NCI-H1105 treated with DMSO at 0.1 percent for 48 hours (cell line): Measurements from ENCODE around the gene ARHGAP4.

ENCODE experiments used
- DNase-seq: peaks from one replicate; lab custom pipeline; 2025; lab: John Stamatoyannopoulos, UW

The ARHGAP4 gene

GRCh38 chrX:153905481-153906095 is 20.5 kb downstream of the ARHGAP4 start:
- peak; percentile 13 for DNase-seq

- DNase-seq, result no peak
Measured at GRCh38 chrX:153903991-153904957, 21.8 kb downstream of the ARHGAP4 start, which contains the start of gene AVPR2. AVPR2 (plus strand) TSS chrX:153904673; CDS start chrX:153905146, 473 bp downstream.

- DNase-seq, result no peak
Measured at GRCh38 chrX:153903238-153903980, 22.7 kb downstream of the ARHGAP4 start.

GRCh38 chrX:153902385-153902784 is 23.7 kb downstream of the ARHGAP4 start:
- DNase-seq, result no peak

- DNase-seq, result no peak
Measured at GRCh38 chrX:153901753-153902140, 24.3 kb downstream of the ARHGAP4 start.

GRCh38 chrX:153900831-153901752 is 25.0 kb downstream of the ARHGAP4 start:
- peak; percentile 55 for DNase-seq

GRCh38 chrX:153897899-153898298 is 28.2 kb downstream of the ARHGAP4 start:
- no peak for DNase-seq

GRCh38 chrX:153889123-153889522 is 36.9 kb downstream of the ARHGAP4 start:
- no peak for DNase-seq

- DNase-seq, result no peak
Measured at GRCh38 chrX:153888344-153888743, 37.7 kb downstream of the ARHGAP4 start.

- no peak for DNase-seq
Measured at GRCh38 chrX:153887385-153887784, 38.7 kb downstream of the ARHGAP4 start.

GRCh38 chrX:153886915-153887314 is 39.1 kb downstream of the ARHGAP4 start:
- no peak for DNase-seq

- peak; percentile 35 for DNase-seq
Measured at GRCh38 chrX:153885968-153886903, 39.8 kb downstream of the ARHGAP4 start, which contains the start of gene L1CAM. L1CAM (minus strand) TSS chrX:153886173; CDS start chrX:153875836, 10,337 bp downstream.

- DNase-seq, result no peak
Measured at GRCh38 chrX:153885208-153885787, 40.8 kb downstream of the ARHGAP4 start.

GRCh38 chrX:153884590-153884989 is 41.5 kb downstream of the ARHGAP4 start:
- DNase-seq, result peak; percentile 46

- DNase-seq, result no peak
Measured at GRCh38 chrX:153884136-153884535, 41.9 kb downstream of the ARHGAP4 start.

GRCh38 chrX:153883163-153883843 is 42.8 kb downstream of the ARHGAP4 start:
- DNase-seq, result no peak

GRCh38 chrX:153882557-153882956 is 43.5 kb downstream of the ARHGAP4 start:
- DNase-seq, result no peak

GRCh38 chrX:153882086-153882498 is 44.0 kb downstream of the ARHGAP4 start:
- no peak for DNase-seq

- DNase-seq, result no peak
Measured at GRCh38 chrX:153881281-153881680, 44.8 kb downstream of the ARHGAP4 start.
